AG09319 (cell line): ENCODE data around the gene SLC24A3.

Experiments used
- DNase-seq: peaks from one replicate; pipeline ENCODE4 v3.0.0-alpha.2; 2010; ENCODE audit warnings: low read depth; ENCODE audit errors: extremely low read depth
- TF ChIP-seq, protein P1 (sequence below): IDR thresholded peaks from 2 replicates; pipeline ENCODE4 v1.5.1; 2011; ENCODE audit warnings: low read depth, mild to moderate bottlenecking, inconsistent platforms, low read length, moderate library complexity

The SLC24A3 gene

DNA sequence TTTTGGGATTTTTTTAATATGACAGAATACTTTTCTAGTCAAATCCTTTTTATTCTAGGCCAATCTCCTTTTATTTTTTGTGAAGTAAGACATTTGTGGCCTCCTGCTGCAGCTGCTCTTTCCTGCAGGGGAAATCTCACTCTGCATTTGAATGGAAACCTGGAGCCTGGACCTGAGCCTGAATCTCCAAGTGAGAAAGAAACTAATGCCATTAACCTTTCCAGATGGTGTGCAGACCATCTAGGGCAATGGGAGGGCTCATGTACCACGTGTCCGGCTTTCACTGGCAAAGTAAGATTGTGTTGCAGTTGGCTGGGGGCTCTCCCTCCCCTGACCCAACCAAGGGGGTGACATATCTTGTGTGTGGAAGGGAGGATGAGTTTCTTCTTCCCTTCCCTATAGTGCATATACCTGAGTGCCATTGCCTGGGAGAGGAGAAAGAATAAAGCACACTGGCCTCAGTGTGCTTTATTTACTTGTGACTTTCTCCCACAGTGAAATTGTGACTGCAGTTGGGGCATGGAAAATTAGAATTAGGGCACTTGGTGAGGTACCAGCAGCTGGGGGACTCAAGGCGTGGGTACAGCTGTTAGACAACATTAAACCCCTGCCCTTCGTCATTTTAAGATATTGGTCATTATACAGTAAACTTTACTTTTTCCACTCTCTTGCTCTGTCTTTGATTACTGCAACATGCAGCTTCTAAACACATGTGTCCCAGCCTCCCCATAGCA, 385.8 kb downstream of the SLC24A3 start:
- no peak for DNase-seq
- TF ChIP-seq, protein P1, sequence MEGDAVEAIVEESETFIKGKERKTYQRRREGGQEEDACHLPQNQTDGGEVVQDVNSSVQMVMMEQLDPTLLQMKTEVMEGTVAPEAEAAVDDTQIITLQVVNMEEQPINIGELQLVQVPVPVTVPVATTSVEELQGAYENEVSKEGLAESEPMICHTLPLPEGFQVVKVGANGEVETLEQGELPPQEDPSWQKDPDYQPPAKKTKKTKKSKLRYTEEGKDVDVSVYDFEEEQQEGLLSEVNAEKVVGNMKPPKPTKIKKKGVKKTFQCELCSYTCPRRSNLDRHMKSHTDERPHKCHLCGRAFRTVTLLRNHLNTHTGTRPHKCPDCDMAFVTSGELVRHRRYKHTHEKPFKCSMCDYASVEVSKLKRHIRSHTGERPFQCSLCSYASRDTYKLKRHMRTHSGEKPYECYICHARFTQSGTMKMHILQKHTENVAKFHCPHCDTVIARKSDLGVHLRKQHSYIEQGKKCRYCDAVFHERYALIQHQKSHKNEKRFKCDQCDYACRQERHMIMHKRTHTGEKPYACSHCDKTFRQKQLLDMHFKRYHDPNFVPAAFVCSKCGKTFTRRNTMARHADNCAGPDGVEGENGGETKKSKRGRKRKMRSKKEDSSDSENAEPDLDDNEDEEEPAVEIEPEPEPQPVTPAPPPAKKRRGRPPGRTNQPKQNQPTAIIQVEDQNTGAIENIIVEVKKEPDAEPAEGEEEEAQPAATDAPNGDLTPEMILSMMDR: no peak

DNA sequence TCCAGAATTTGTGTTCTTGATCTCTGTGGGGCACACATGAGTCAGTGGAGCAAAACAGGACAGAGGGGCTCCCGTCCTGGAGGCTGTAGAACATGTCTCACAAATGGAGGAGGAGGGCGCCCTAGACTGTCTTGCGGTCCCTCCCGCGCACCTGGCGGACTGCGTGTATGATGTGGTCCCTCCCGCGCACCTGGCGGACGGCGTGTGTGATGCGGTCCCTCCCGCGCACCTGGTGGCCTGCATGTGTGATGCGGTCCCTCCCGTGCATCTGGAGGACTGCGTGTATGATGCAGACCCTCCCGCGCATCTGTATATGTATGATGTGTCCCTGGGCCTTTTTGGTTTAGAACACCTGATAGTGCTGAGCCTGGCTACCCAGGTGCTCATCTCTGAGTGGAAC, 386.8 kb downstream of the SLC24A3 start:
- DNase-seq: no peak
- TF ChIP-seq, protein P1: no peak

DNA sequence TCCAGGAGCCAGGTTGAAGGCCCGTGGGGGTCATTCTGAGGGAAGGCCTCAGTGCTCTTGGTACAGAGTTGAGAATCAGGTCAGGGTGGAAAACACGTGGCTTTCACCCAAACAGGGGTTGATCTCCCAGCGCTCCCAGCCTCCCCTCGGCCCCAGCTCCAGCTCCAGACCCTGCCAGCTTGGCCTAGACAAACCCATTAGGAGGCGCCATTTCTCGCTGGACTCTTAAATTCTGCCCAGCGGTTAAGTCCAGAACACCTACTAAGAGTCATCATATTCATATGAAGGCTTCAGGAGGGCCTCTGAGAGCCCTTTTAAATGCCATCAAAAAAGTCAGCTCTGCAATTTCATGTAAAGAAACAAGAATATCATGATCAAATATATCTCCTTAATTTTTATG, 387.6 kb downstream of the SLC24A3 start:
- no peak for DNase-seq
- TF ChIP-seq, protein P1: no peak

DNA sequence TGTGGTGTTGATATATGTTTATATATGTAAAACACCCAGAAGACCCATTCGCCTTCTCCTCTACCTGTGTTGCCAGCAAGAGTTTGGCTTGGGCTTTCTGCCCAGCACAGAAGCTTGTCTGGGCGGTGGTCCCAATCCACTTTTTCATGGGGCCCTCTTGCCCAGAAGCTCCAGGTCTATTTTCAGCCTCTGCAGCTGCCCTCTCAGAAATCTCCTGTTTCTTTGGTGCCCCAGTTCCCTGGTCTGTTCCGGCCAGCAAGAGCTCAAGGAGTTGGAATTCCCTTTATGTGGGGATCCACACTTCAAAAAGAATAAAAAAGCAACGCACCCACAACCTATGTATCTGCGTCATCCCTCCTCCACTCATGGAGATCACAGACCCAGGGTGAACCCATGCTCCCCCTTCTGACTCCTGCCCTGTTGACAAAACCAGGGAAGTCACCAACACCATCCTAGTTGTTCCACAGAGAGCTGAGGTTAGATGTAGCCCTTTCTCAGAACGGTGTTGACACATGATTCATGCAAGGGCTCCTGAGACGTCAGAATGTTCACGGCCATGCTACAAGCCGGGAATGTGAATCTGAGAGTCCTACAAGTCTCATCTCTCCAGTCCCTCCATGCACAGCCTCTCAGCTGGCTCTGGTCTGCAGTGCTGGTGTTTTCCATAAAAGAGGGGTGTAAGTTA, 388.8 kb downstream of the SLC24A3 start:
- DNase-seq: no peak
- TF ChIP-seq, protein P1: no peak

DNA sequence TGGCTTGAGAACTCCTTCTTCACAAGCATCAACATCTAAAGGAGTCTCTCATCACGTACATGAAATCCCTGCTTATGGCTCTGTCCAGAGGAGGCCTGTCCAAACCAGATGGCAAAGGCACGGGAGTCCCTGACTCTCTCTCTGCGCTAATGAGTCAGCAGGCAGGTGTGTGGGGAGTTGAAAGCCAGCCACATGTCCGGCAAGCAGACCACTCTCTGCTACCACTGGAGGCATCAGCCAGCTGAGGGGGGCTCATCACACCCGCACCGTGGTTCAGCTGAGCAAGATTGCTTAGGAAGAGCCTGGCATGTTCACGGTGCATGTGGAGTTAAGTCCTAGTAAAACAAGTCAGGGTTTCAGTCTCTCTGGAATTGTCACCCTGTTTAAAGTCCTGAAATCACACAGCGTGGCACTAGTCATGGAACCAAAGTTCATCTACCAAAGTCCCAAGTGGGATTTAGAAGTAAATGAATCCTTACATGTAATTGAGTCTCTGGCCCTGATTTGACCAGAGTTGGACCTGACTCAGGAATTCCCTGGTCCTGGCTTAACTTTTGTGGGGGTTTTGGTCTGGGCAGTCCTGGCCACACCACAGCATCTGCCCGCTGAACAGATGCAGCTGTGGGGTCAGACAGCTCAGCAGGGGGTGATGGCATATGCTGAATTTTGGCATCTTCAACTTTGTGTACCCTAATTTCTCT, 390.4 kb downstream of the SLC24A3 start:
- TF ChIP-seq, protein P1: no peak
- DNase-seq: no peak

DNA sequence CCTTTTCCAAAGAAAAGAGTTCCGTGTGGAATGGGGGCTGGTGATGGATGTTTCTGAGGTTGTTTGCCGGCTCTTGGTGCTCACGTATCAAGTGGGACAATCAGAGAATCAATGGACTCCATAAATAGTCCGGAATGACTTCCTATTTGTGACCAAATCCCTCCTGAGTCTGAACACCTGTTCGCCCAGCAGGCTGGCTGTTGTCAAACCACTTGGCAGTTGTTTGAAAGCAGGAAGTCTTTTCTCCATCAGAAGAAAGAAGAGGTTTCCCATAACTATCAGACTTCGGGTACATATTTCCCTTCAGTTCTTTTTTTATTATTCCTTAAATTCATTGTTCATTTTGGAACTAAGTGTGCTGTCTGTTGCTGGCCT, 390.9 kb downstream of the SLC24A3 start:
- no peak for DNase-seq
- TF ChIP-seq, protein P1: no peak
